H1 (cell line): Measurements from ENCODE around the gene ANKDD1A. TPM values are rescaled to one million over a fixed set of nuclear protein-coding genes. Genes with fewer than 3 reads are reported as not detected.

Experiments used
- RBBP5 ChIP-seq: IDR thresholded peaks from 2 replicates; pipeline ENCODE4 v1.7.1; 2012; ENCODE audit warnings: low read depth, mild to moderate bottlenecking, inconsistent platforms, low read length, moderate library complexity, borderline replicate concordance
- RNF2 ChIP-seq: fragments of 200-900, 300-1000 bp; sonication (generic); IDR thresholded peaks from 2 replicates; pipeline ENCODE4 v1.7.1; 2016; ENCODE audit warnings: borderline replicate concordance, low read depth, mild to moderate bottlenecking, antibody characterized with exemption, low read length; ENCODE audit not compliant: poor library complexity, severe bottlenecking; ENCODE audit errors: missing control alignments
- polyA plus RNA-seq, 7 experiments: library from polyadenylated mRNA; depleted of rRNA in 3 of 7; stranded (reverse) in 5 of 7; unstranded in 2 of 7; fragments of >200 nt in 5 of 7; fragments of 200-250 nt in 2 of 7; gene quantifications; 1 replicate in 5 of 7; 2 replicates in 1 of 7; 4 replicates in 1 of 7; pipeline versions ENCODE4 v1.2.1 to v1.2.3, GENCODE V29; 2011 to 2013; ENCODE audit warnings: missing spikeins in 2 of 7, mixed read lengths in 2 of 7
- total RNA-seq: library from RNA; stranded (reverse); fragmentation: NEBNext Ultra II Directional; extraction: Animal tissue kit (Norgen Biotek cat#: 25700); gene quantifications from 2 replicates; pipeline ENCODE4 v1.2.1, GENCODE V29; 2021
- TF ChIP-seq, protein P1 (sequence below): IDR thresholded peaks from 2 replicates; pipeline ENCODE4 v1.6.1; 2011; ENCODE audit warnings: low read depth, mild to moderate bottlenecking, low read length; ENCODE audit not compliant: insufficient read depth

Gene ANKDD1A
- total and polyA plus RNA-seq, 2 of the 8 experiments (the other 6 are each of a cell fraction or from before 2014, with no cell fraction given): 4.1 to 5.0 TPM

- TF ChIP-seq RNF2 (no peak), RBBP5 (no peak)
- TF ChIP-seq, protein P1, sequence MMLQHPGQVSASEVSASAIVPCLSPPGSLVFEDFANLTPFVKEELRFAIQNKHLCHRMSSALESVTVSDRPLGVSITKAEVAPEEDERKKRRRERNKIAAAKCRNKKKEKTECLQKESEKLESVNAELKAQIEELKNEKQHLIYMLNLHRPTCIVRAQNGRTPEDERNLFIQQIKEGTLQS: no peak
- TF ChIP-seq, all 59 proteins: peak for 0
Observed at GRCh38 chr15:64861960-64862359, 49.7 kb upstream of the ANKDD1A start (continued).
